Lower lobe of right lung (tissue), 2 donors: ENCODE data around the gene A1BG. TPM values are rescaled to one million over a fixed set of nuclear protein-coding genes. Genes with fewer than 3 reads are reported as not detected.

Experiments
- ATAC-seq, 2 donors: fragments of 200-7000 bp; cut with Tn5 transposase; one replicate each; pipeline ENCODE4 v1.9.1; 2020 to 2022; ENCODE audit warnings: mild to moderate bottlenecking in 2 of 2, moderate library complexity in 2 of 2
- DNase-seq: peaks from one replicate; pipeline ENCODE4 v3.0.0-alpha.2; 2020
- H3K27ac ChIP-seq: fragments of 200-600 bp; one replicate; pipeline ENCODE4 v1.8.0; 2022
- H3K27me3 ChIP-seq: fragments of 200-600 bp; one replicate; pipeline ENCODE4 v1.8.0; 2022; ENCODE audit warnings: low read depth
- H3K36me3 ChIP-seq: fragments of 200-600 bp; one replicate; pipeline ENCODE4 v1.8.0; 2022; ENCODE audit warnings: mild to moderate bottlenecking
- H3K4me1 ChIP-seq: fragments of 200-600 bp; one replicate; pipeline ENCODE4 v1.8.0; 2022
- H3K4me3 ChIP-seq: fragments of 200-600 bp; one replicate; pipeline ENCODE4 v1.8.0; 2022; ENCODE audit warnings: mild to moderate bottlenecking
- H3K9me3 ChIP-seq: fragments of 200-600 bp; one replicate; pipeline ENCODE4 v1.8.0; 2022
- intact Hi-C: fragments of 100-400 bp; cut with DNase I; formaldehyde crosslinking; loops from one replicate; pipeline ENCODE4 v1.11.0; 2022
- total RNA-seq: library from RNA; stranded (reverse); fragmentation: NEBNext Ultra II Directional; extraction: Animal tissue kit (Norgen Biotek cat#: 25700); gene quantifications from one replicate; pipeline ENCODE4 v1.2.1, GENCODE V29; 2021
- TF ChIP-seq, protein P1 (sequence below): fragments of 200-600 bp; IDR thresholded peaks from one replicate; pipeline ENCODE4 v1.8.0; 2022; ENCODE audit warnings: antibody characterized with exemption, mild to moderate bottlenecking
- donor health status: DM: no; HTN: yes; CAD: no; lungs with severe emphysema.

The A1BG gene
- total RNA-seq, 1 donor from 2014 or later: 14.0 TPM

DNA sequence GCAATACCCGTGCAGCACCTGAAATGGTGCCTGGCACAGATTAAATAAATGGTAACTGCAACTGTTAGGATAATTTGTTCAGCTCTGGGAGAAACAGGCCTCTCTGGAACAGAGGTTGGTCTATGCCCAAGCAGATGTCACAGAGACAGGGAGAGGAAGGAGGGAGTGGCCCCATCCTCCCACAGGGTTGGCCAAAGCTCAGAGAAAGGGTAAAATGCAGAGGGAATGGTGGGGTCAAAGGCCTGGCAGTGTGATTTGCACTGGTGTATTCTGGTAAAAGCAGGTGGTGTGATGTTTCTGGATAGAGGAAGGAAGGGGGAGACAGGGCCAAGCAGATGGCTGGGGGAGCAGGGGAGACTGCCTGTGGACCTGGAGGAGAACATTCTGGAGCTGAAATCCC, 17.1 kb downstream of the A1BG start:
- Histone ChIP-seq H3K4me3 (no peak overlapping the region), H3K27me3 (no peaks in the 10 kb centered on the region), H3K9me3 (no peaks in the 10 kb centered on the region), H3K27ac (no peak overlapping the region), H3K36me3 (peaks cover 50% of the 10 kb centered on the region), H3K4me1 (no peaks in the 10 kb centered on the region)
- TF ChIP-seq, protein P1, sequence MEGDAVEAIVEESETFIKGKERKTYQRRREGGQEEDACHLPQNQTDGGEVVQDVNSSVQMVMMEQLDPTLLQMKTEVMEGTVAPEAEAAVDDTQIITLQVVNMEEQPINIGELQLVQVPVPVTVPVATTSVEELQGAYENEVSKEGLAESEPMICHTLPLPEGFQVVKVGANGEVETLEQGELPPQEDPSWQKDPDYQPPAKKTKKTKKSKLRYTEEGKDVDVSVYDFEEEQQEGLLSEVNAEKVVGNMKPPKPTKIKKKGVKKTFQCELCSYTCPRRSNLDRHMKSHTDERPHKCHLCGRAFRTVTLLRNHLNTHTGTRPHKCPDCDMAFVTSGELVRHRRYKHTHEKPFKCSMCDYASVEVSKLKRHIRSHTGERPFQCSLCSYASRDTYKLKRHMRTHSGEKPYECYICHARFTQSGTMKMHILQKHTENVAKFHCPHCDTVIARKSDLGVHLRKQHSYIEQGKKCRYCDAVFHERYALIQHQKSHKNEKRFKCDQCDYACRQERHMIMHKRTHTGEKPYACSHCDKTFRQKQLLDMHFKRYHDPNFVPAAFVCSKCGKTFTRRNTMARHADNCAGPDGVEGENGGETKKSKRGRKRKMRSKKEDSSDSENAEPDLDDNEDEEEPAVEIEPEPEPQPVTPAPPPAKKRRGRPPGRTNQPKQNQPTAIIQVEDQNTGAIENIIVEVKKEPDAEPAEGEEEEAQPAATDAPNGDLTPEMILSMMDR: no peak
- intact Hi-C loops: no loop called here
- DNase-seq: no peak
- ATAC-seq: no peak

- Histone ChIP-seq H3K4me1 (no peaks in the 10 kb centered on the region), H3K27ac (no peak overlapping the region), H3K27me3 (no peaks in the 10 kb centered on the region), H3K9me3 (no peaks in the 10 kb centered on the region), H3K4me3 (no peak overlapping the region), H3K36me3 (peaks cover 50% of the 10 kb centered on the region)
- TF ChIP-seq, protein P1: no peak
- no peak for DNase-seq
- no peak for ATAC-seq
- intact Hi-C loops: no loop called here
Measured at GRCh38 chr19:58335630-58336029, 17.7 kb downstream of the A1BG start.

- H3K27me3 ChIP-seq: no peaks in the 10 kb centered on the region
- intact Hi-C loops: no loop called here
- H3K4me1 ChIP-seq: no peaks in the 10 kb centered on the region
- H3K27ac ChIP-seq: no peak overlapping the region
- no peak overlapping the region for H3K4me3 ChIP-seq
- peaks cover 46% of the 10 kb centered on the region for H3K36me3 ChIP-seq
- ATAC-seq: no peak
- no peaks in the 10 kb centered on the region for H3K9me3 ChIP-seq
- TF ChIP-seq, protein P1: no peak
- DNase-seq: peak; percentile 29
Measured at GRCh38 chr19:58334691-58335249, 18.5 kb downstream of the A1BG start.

- Histone ChIP-seq H3K36me3 (peaks cover 29% of the 10 kb centered on the region), H3K4me3 (no peak overlapping the region), H3K27me3 (no peaks in the 10 kb centered on the region), H3K27ac (no peak overlapping the region), H3K9me3 (no peaks in the 10 kb centered on the region), H3K4me1 (peaks cover 14% of the 10 kb centered on the region)
- no peak for DNase-seq
- no peak for ATAC-seq
- TF ChIP-seq, protein P1: no peak
- intact Hi-C loops: no loop called here
Measured at GRCh38 chr19:58332697-58333096, 20.6 kb downstream of the A1BG start.

DNA sequence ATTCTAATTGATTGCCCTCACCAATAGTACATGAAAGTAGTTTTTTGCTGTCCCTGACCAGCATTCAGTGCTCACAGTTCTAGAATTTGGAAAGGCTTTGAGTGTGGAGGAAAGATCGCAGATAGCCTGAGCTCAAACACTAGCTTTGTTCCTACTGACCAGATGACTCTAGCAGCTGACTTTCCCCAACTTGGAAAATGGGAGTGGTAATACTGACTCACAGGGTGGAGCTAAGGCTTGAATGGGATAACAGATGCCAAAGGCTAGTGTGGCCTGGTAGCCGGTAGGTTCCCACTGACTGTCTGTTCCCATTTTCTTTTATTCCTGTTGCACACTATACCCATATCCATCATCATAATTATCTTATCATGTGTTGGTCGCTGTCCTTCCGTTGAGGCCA, 22.8 kb downstream of the A1BG start:
- no peak overlapping the region for H3K27ac ChIP-seq
- TF ChIP-seq, protein P1: no peak
- H3K9me3 ChIP-seq: no peaks in the 10 kb centered on the region
- ATAC-seq (no peak), DNase-seq (no peak)
- H3K27me3 ChIP-seq: no peaks in the 10 kb centered on the region
- intact Hi-C loops: no loop called here
- H3K36me3 ChIP-seq: peaks cover 12% of the 10 kb centered on the region
- no peak overlapping the region for H3K4me3 ChIP-seq
- peaks cover 23% of the 10 kb centered on the region for H3K4me1 ChIP-seq
